Naive thymus-derived CD4-positive, alpha-beta T cell (primary cell): ENCODE data around the gene GGN. TPM values are rescaled to one million over a fixed set of nuclear protein-coding genes. Genes with fewer than 3 reads are reported as not detected.

Experiments used
- ATAC-seq: fragments of 150-1000 bp; cut with Tn5 transposase; 2 replicates; pipeline ENCODE4 v1.10.0; 2021; ENCODE audit warnings: mild to moderate bottlenecking, moderate library complexity
- CTCF ChIA-PET: fragments of 350-600 bp; sonication (Branson Sonifier 250); formaldehyde crosslinking; loops from one replicate; lab custom pipeline; 2021; ENCODE audit warnings: antibody characterized with exemption; lab: Charles Lee
- POLR2A ChIA-PET: fragments of 350-600 bp; sonication (Branson Sonifier 250); formaldehyde crosslinking; loops from one replicate; lab custom pipeline; 2021; ENCODE audit warnings: antibody characterized with exemption, inconsistent platforms; lab: Charles Lee
- DNase-seq, 9 donors: peaks; one replicate each; pipeline versions ENCODE4 v3.0.0 to v3.0.0-alpha.2; 2020 to 2022; ENCODE audit warnings: mixed read lengths in 1 of 9
- H3K27ac ChIP-seq: one replicate; pipeline ENCODE4 v1.7.0; 2013; ENCODE audit warnings: mild to moderate bottlenecking, low read depth, low read length, moderate library complexity
- H3K27me3 ChIP-seq, 2 donors: one replicate each; pipeline ENCODE4 v1.7.0; 2013; ENCODE audit warnings: low read length in 2 of 2, mild to moderate bottlenecking in 2 of 2, moderate library complexity in 2 of 2; ENCODE audit not compliant: control insufficient read depth in 2 of 2, insufficient read depth in 2 of 2
- H3K36me3 ChIP-seq, 3 experiments: 1 replicate in 2 of 3; 2 replicates in 1 of 3; pipeline ENCODE4 v1.7.0; 2013; ENCODE audit warnings: low read length in 3 of 3, mild to moderate bottlenecking in 3 of 3, moderate library complexity in 1 of 3; ENCODE audit not compliant: insufficient read depth in 3 of 3, control insufficient read depth in 2 of 3
- H3K4me1 ChIP-seq, 2 donors: one replicate each; pipeline ENCODE4 v1.7.0; 2013; ENCODE audit warnings: low read length in 2 of 2, mild to moderate bottlenecking in 2 of 2, moderate library complexity in 1 of 2; ENCODE audit not compliant: control insufficient read depth in 2 of 2, insufficient read depth in 2 of 2
- H3K4me3 ChIP-seq: 2 replicates; pipeline ENCODE4 v1.7.0; 2013; ENCODE audit warnings: mild to moderate bottlenecking, low read length
- H3K9me3 ChIP-seq, 3 experiments: 1 replicate in 2 of 3; 2 replicates in 1 of 3; pipeline ENCODE4 v1.7.0; 2013; ENCODE audit warnings: low read length in 3 of 3; ENCODE audit not compliant: control insufficient read depth in 2 of 3
- H3K27ac Mint-ChIP-seq, 9 donors: one replicate each; pipeline ENCODE4 v1.8.0; 2020 to 2022; ENCODE audit warnings: mixed read lengths in 9 of 9, mild to moderate bottlenecking in 8 of 9, moderate library complexity in 5 of 9, inconsistent platforms in 2 of 9
- H3K27me3 Mint-ChIP-seq, 5 donors: one replicate each; pipeline ENCODE4 v1.8.0; 2021 to 2022; ENCODE audit warnings: mixed read lengths in 5 of 5, mild to moderate bottlenecking in 1 of 5
- H3K36me3 Mint-ChIP-seq, 5 donors: one replicate each; pipeline ENCODE4 v1.8.0; 2020 to 2022; ENCODE audit warnings: mixed read lengths in 5 of 5, mild to moderate bottlenecking in 3 of 5, inconsistent platforms in 1 of 5
- H3K4me1 Mint-ChIP-seq, 7 donors: one replicate each; pipeline ENCODE4 v1.8.0; 2020 to 2022; ENCODE audit warnings: mixed read lengths in 7 of 7, mild to moderate bottlenecking in 3 of 7, inconsistent platforms in 1 of 7
- H3K4me3 Mint-ChIP-seq, 10 donors: one replicate each; pipeline ENCODE4 v1.8.0; 2020 to 2022; ENCODE audit warnings: mild to moderate bottlenecking in 10 of 10, mixed read lengths in 10 of 10, moderate library complexity in 6 of 10, inconsistent platforms in 2 of 10
- H3K9me3 Mint-ChIP-seq, 11 donors: one replicate each; pipeline ENCODE4 v1.8.0; 2020 to 2022; ENCODE audit warnings: mixed read lengths in 11 of 11, mild to moderate bottlenecking in 4 of 11, inconsistent platforms in 1 of 11, moderate library complexity in 1 of 11
- intact Hi-C, 2 donors: fragments of 100-400 bp; cut with micrococcal nuclease; formaldehyde crosslinking; loops; one replicate each; pipeline ENCODE4 v1.15.1; 2023
- polyA plus RNA-seq, 2 donors: library from polyadenylated mRNA; unstranded; fragments of 300-500 nt; fragmentation: Illumina TruSeq; gene quantifications; one replicate each; pipeline ENCODE4 v1.2.3, GENCODE V29; 2021
- total RNA-seq, 6 experiments: library from RNA in 5 of 6; stranded (reverse) in 5 of 6; gene quantifications; 1 replicate in 5 of 6; 2 replicates in 1 of 6; pipeline ENCODE4 v1.2.3 and lab custom pipeline; 2021 to 2026

The GGN gene, protein sequence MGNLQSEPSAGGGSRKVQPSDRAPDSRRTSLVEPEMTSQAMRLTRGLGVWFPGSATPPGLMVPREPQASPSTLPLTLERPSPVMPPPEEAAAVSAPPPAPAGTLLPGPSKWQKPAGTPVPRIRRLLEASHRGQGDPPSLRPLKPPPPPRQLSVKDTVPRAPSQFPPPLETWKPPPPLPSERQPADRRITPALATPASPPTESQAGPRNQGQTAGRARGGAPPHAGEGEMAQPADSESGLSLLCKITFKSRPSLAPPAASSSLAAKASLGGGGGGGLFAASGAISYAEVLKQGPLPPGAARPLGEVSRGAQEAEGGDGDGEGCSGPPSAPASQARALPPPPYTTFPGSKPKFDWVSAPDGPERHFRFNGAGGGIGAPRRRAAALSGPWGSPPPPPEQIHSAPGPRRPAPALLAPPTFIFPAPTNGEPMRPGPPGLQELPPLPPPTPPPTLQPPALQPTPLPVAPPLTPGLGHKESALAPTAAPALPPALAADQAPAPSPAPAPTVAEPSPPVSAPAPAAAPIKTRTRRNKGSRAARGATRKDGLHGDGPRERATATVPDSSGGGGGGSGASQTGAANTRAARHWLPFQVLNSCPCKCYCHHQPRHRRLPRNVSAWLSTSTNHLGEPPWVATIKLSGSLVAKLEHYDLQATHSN
- total RNA-seq (under 1 TPM in 3 of 5 experiments, not detected in 2; 0.29 to 0.60 (median 0.39) TPM), polyA plus RNA-seq (not detected), total RNA-seq (lab: John Stamatoyannopoulos, UW) (not detected)

GRCh38 chr19:38387550-38388348 is at the start of gene GGN:
Gene GGN, minus strand, starts transcription at chr19:38388034. Its CDS starts 773 bp downstream, at chr19:38387261.
- no peaks in the 10 kb centered on the region for H3K9me3 ChIP-seq
- POLR2A ChIA-PET, result interaction anchor here (0.6 to 4.5 kb wide), 7 partner anchors 8 to 478 kb away, joined by 3 to 28 read pairs (median 11); partner anchors contain the start of genes FAM98C and PSMD8
- CTCF ChIA-PET, result interaction anchor here (1.6 to 1.8 kb wide), 2 partner anchors 15 to 247 kb away, joined by 4 to 9 read pairs; partner anchors contain the start of gene FAM98C
- intact Hi-C loops, result loop anchor here (1.0 to 5.0 kb wide), 10 partner anchors 13 to 543 kb away; partner anchors contain the start of genes PSMD8 (in 2 of the 2), FAM98C (in 1 of the 2), KCNK6 (in 1 of the 2) and MRPS12 (in 1 of the 2)
- H3K36me3 ChIP-seq, result peaks cover 0 to 27% (median 3%) of the 10 kb centered on the region in 3 experiments
- peak; percentile 60 to 83 (median 72) for DNase-seq
- Mint-ChIP-seq H3K4me3 (peak within 1 kb of the TSS; percentile 81 to 95 (median 91)), H3K27ac (peak within 1 kb of the TSS in 8 of 9 donors; percentile 43 to 95 (median 84)), H3K9me3 (peaks cover 0 to 2% (median 0%) of the 10 kb centered on the region in 11 donors), H3K36me3 (peaks cover 0 to 24% (median 12%) of the 10 kb centered on the region in 5 donors), H3K4me1 (peaks cover 5 to 26% (median 21%) of the 10 kb centered on the region in 7 donors), H3K27me3 (peaks cover 6 to 41% (median 30%) of the 10 kb centered on the region in 5 donors)
- ATAC-seq, result peak; percentile 83
- peak within 1 kb of the TSS; percentile 74 for H3K4me3 ChIP-seq
- peaks cover 13 to 34% of the 10 kb centered on the region in 2 donors for H3K4me1 ChIP-seq
- H3K27me3 ChIP-seq, result no peaks in the 10 kb centered on the region
- no peak within 1 kb of the TSS for H3K27ac ChIP-seq

DNA sequence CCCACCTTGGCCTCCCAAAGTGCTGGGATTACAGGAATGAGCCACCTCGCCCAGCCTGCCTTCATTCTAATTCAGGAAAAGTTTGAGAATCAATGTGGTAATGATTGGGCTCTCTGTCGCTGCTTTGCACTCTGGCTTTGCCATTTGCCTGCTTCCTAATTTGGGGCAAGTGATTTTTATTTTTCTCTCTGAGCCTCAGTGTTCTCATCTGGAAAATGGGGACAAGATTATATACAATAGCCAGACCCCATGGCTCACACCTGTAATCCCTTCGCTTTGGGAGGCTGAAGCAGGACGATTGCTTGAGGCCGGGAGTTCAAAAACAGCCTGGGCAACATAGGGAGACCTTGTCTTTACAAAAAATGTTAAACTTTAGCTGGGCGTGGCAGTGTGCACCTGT is 49.5 kb upstream of the GGN start:
- no peaks in the 10 kb centered on the region for H3K36me3 Mint-ChIP-seq
- peaks cover 13 to 47% (median 24%) of the 10 kb centered on the region in 5 donors for H3K27me3 Mint-ChIP-seq
- Histone ChIP-seq H3K4me3 (no peak overlapping the region), H3K27me3 (peaks cover 0 to 4% of the 10 kb centered on the region in 2 donors), H3K9me3 (no peaks in the 10 kb centered on the region), H3K36me3 (no peaks in the 10 kb centered on the region), H3K4me1 (no peaks in the 10 kb centered on the region), H3K27ac (no peak overlapping the region)
- POLR2A ChIA-PET, result no interaction called here
- CTCF ChIA-PET, result interaction anchor here (0.7 kb wide), 1 partner anchor 765 kb away, joined by 3 read pairs; no protein-coding TSS in a partner anchor
- H3K9me3 Mint-ChIP-seq, result peaks cover 0 to 2% (median 0%) of the 10 kb centered on the region in 11 donors
- no peak overlapping the region for H3K27ac Mint-ChIP-seq
- intact Hi-C loops, result no loop called here
- ATAC-seq (no peak), DNase-seq (no peak)
- H3K4me1 Mint-ChIP-seq, result peaks cover 9 to 16% (median 10%) of the 10 kb centered on the region in 7 donors
- no peak overlapping the region for H3K4me3 Mint-ChIP-seq

GRCh38 chr19:38434549-38435051 is 46.8 kb upstream of the GGN start:
- Histone ChIP-seq H3K27me3 (peaks cover 0 to 4% of the 10 kb centered on the region in 2 donors), H3K4me3 (no peak overlapping the region), H3K9me3 (no peaks in the 10 kb centered on the region), H3K36me3 (no peaks in the 10 kb centered on the region), H3K4me1 (no peaks in the 10 kb centered on the region), H3K27ac (no peak overlapping the region)
- no peak for ATAC-seq
- Mint-ChIP-seq H3K27me3 (peaks cover 13 to 39% (median 18%) of the 10 kb centered on the region in 5 donors), H3K4me1 (peaks cover 9 to 13% (median 10%) of the 10 kb centered on the region in 7 donors), H3K9me3 (peaks cover 0 to under 1% (median 0%) of the 10 kb centered on the region in 11 donors), H3K27ac (no peak overlapping the region), H3K36me3 (no peaks in the 10 kb centered on the region), H3K4me3 (peak overlapping the region in 4 of 10 donors; percentile 52 to 70 (median 61))
- ChIA-PET CTCF (no interaction called here), POLR2A (interaction anchor here (0.7 kb wide), 1 partner anchor 697 kb away, joined by 3 read pairs; no protein-coding TSS in a partner anchor)
- intact Hi-C loops, result no loop called here
- DNase-seq, result no peak

GRCh38 chr19:38433268-38433733 is 45.5 kb upstream of the GGN start, which contains the start of gene RYR1:
Gene RYR1, plus strand, starts transcription at chr19:38433691. Its CDS starts 139 bp downstream, at chr19:38433830.
- Histone ChIP-seq H3K4me3 (no peak within 1 kb of the TSS), H3K27me3 (peaks cover 0 to 4% of the 10 kb centered on the region in 2 donors), H3K36me3 (no peaks in the 10 kb centered on the region), H3K9me3 (no peaks in the 10 kb centered on the region), H3K4me1 (no peaks in the 10 kb centered on the region), H3K27ac (no peak within 1 kb of the TSS)
- ChIA-PET CTCF (no interaction called here), POLR2A (no interaction called here)
- H3K4me3 Mint-ChIP-seq, result peak within 1 kb of the TSS in 9 of 10 donors; percentile 5 to 70 (median 53)
- H3K4me1 Mint-ChIP-seq, result peaks cover 9 to 20% (median 15%) of the 10 kb centered on the region in 7 donors
- no peaks in the 10 kb centered on the region for H3K36me3 Mint-ChIP-seq
- peaks cover 13 to 35% (median 20%) of the 10 kb centered on the region in 5 donors for H3K27me3 Mint-ChIP-seq
- H3K9me3 Mint-ChIP-seq, result no peaks in the 10 kb centered on the region
- DNase-seq (peak in 1 of 9 donors; percentile 67), ATAC-seq (peak; percentile 87)
- H3K27ac Mint-ChIP-seq, result no peak within 1 kb of the TSS
- intact Hi-C loops, result no loop called here

GRCh38 chr19:38430931-38431330 is 43.1 kb upstream of the GGN start:
- ChIA-PET POLR2A (no interaction called here), CTCF (interaction anchor here (0.5 kb wide), 1 partner anchor 1121 kb away, joined by 4 read pairs; no protein-coding TSS in a partner anchor)
- intact Hi-C loops, result no loop called here

More at GRCh38 chr19:38430931-38431330, 43.1 kb upstream of the GGN start:
- Histone ChIP-seq H3K27me3 (peaks cover 0 to 4% of the 10 kb centered on the region in 2 donors), H3K9me3 (no peaks in the 10 kb centered on the region), H3K4me3 (no peak overlapping the region), H3K27ac (no peak overlapping the region), H3K36me3 (no peaks in the 10 kb centered on the region), H3K4me1 (no peaks in the 10 kb centered on the region)
- no peaks in the 10 kb centered on the region for H3K36me3 Mint-ChIP-seq
- ATAC-seq (no peak), DNase-seq (no peak)
- no peak overlapping the region for H3K27ac Mint-ChIP-seq
- peaks cover 14 to 31% (median 21%) of the 10 kb centered on the region in 7 donors for H3K4me1 Mint-ChIP-seq
- no peaks in the 10 kb centered on the region for H3K9me3 Mint-ChIP-seq
- H3K27me3 Mint-ChIP-seq, result peaks cover 9 to 19% (median 19%) of the 10 kb centered on the region in 5 donors
- no peak overlapping the region for H3K4me3 Mint-ChIP-seq
